GM23338 (cell line): ENCODE results near the gene LMO7. TPM values are rescaled to one million over a fixed set of nuclear protein-coding genes. Genes with fewer than 3 reads are reported as not detected.

Source experiments
- ATAC-seq: fragments of 200-7000 bp; cut with Tn5 transposase; 3 replicates; pipeline ENCODE4 v1.9.1; 2020
- DNase-seq: peaks from one replicate; pipeline ENCODE4 v3.0.0-alpha.2; 2015; ENCODE audit warnings: low spot score
- H2AFZ ChIP-seq: fragments of 200-600 bp; sonication (generic); 2 replicates; pipeline ENCODE4 v1.8.0; 2016; ENCODE audit warnings: antibody characterized with exemption, mild to moderate bottlenecking, moderate library complexity
- H3F3A ChIP-seq: fragments of 200-600 bp; sonication (generic); replicated peaks from 2 replicates; pipeline ENCODE4 v1.8.0; 2017; ENCODE audit warnings: antibody characterized with exemption, mixed run types, low read depth
- H3K27ac ChIP-seq: fragments of 200-600 bp; sonication (generic); 2 replicates; pipeline ENCODE4 v1.6.1; 2016; ENCODE audit warnings: low read depth
- H3K27me3 ChIP-seq: fragments of 200-600 bp; sonication (generic); 2 replicates; pipeline ENCODE4 v1.8.0; 2016; ENCODE audit warnings: mild to moderate bottlenecking, mixed run types, moderate library complexity; ENCODE audit not compliant: insufficient read depth
- H3K36me3 ChIP-seq: fragments of 200-600 bp; sonication (generic); 2 replicates; pipeline ENCODE4 v1.8.0; 2016; ENCODE audit warnings: mild to moderate bottlenecking; ENCODE audit not compliant: insufficient read depth
- H3K4me1 ChIP-seq: fragments of 200-600 bp; sonication (generic); 2 replicates; pipeline ENCODE4 v1.8.0; 2016; ENCODE audit warnings: mild to moderate bottlenecking, moderate library complexity; ENCODE audit not compliant: insufficient read depth
- H3K4me2 ChIP-seq: fragments of 200-600 bp; sonication (generic); 2 replicates; pipeline ENCODE4 v1.7.1; 2017; ENCODE audit warnings: mixed run types
- H3K4me3 ChIP-seq: fragments of 200-600 bp; sonication (generic); 2 replicates; pipeline ENCODE4 v1.6.1; 2016; ENCODE audit warnings: mixed run types
- H3K79me2 ChIP-seq: fragments of 200-600 bp; sonication (generic); replicated peaks from 2 replicates; pipeline ENCODE4 v1.8.0; 2017; ENCODE audit warnings: mild to moderate bottlenecking; ENCODE audit not compliant: insufficient read depth
- H3K9me2 ChIP-seq: fragments of 200-600 bp; sonication (generic); 2 replicates; pipeline ENCODE4 v1.8.0; 2017; ENCODE audit not compliant: insufficient read depth
- H4K20me1 ChIP-seq: fragments of 200-600 bp; sonication (generic); replicated peaks from 2 replicates; pipeline ENCODE4 v1.8.0; 2017; ENCODE audit warnings: mild to moderate bottlenecking; ENCODE audit not compliant: insufficient read depth
- H3K27ac Mint-ChIP-seq: 2 replicates; pipeline ENCODE4 v1.8.0; 2020; ENCODE audit warnings: inconsistent platforms, mild to moderate bottlenecking, moderate library complexity, mixed read lengths
- H3K27me3 Mint-ChIP-seq: 3 replicates; pipeline ENCODE4 v1.8.0; 2022; ENCODE audit warnings: low read depth, mild to moderate bottlenecking, moderate library complexity, mixed read lengths, inconsistent platforms; ENCODE audit not compliant: insufficient read depth, poor library complexity
- H3K36me3 Mint-ChIP-seq: 3 replicates; pipeline ENCODE4 v1.8.0; 2021; ENCODE audit warnings: low read depth, mild to moderate bottlenecking, inconsistent platforms, moderate library complexity, mixed read lengths
- H3K4me1 Mint-ChIP-seq: 3 replicates; pipeline ENCODE4 v1.8.0; 2020; ENCODE audit warnings: mild to moderate bottlenecking, inconsistent platforms, mixed read lengths
- H3K4me3 Mint-ChIP-seq: 3 replicates; pipeline ENCODE4 v1.8.0; 2021; ENCODE audit warnings: moderate library complexity, mild to moderate bottlenecking, inconsistent platforms, mixed read lengths
- H3K9me3 Mint-ChIP-seq: 3 replicates; pipeline ENCODE4 v1.8.0; 2020; ENCODE audit warnings: moderate library complexity, mild to moderate bottlenecking, inconsistent platforms, mixed read lengths
- CREB1 ChIP-seq: fragments of 250-450 bp; sonication (Bioruptor Pico); IDR thresholded peaks from 2 replicates; pipeline ENCODE4 v1.5.0; 2020; ENCODE audit warnings: low read depth, mild to moderate bottlenecking, moderate library complexity
- ETS1 ChIP-seq: IDR thresholded peaks from 2 replicates; pipeline ENCODE4 v1.6.1; 2016; ENCODE audit warnings: antibody characterized with exemption
- EZH2 ChIP-seq: fragments of 200-600 bp; sonication (generic); IDR thresholded peaks from one replicate; pipeline ENCODE4 v1.8.0; 2017; ENCODE audit warnings: antibody characterized with exemption, mild to moderate bottlenecking, low read depth; ENCODE audit not compliant: unreplicated experiment
- EZH2phosphoT487 ChIP-seq: fragments of 200-600 bp; sonication (generic); IDR thresholded peaks from one replicate; pipeline ENCODE4 v1.8.1; 2018; ENCODE audit warnings: antibody characterized with exemption; ENCODE audit not compliant: unreplicated experiment
- JUNB ChIP-seq: IDR thresholded peaks from one replicate; pipeline ENCODE4 v1.6.1; 2016; ENCODE audit warnings: antibody characterized with exemption; ENCODE audit not compliant: unreplicated experiment
- NANOG ChIP-seq: IDR thresholded peaks from 2 replicates; pipeline ENCODE4 v1.6.1; 2016; ENCODE audit warnings: antibody characterized with exemption, borderline replicate concordance
- POLR2AphosphoS5 ChIP-seq: IDR thresholded peaks from 2 replicates; pipeline ENCODE4 v1.6.1; 2016; ENCODE audit warnings: antibody characterized with exemption, low read depth
- ZNF114 ChIP-seq: fragments of 250-450 bp; sonication (Bioruptor Pico); IDR thresholded peaks from 2 replicates; pipeline ENCODE4 v1.5.0; 2020; ENCODE audit warnings: mild to moderate bottlenecking, moderate library complexity
- ZNF331 ChIP-seq: fragments of 250-450 bp; sonication (Bioruptor Pico); IDR thresholded peaks from 2 replicates; pipeline ENCODE4 v1.5.0; 2020; ENCODE audit warnings: low read depth, mild to moderate bottlenecking, moderate library complexity
- ZNF462 ChIP-seq: fragments of 250-450 bp; sonication (Bioruptor Pico); IDR thresholded peaks from 2 replicates; pipeline ENCODE4 v1.5.0; 2020; ENCODE audit warnings: mild to moderate bottlenecking, moderate library complexity
- polyA plus RNA-seq: library from polyadenylated mRNA; unstranded; fragments of >200 nt; fragmentation: Nextera tagmentation; extraction: Ambion mirVana; gene quantifications from 2 replicates; pipeline ENCODE4 v1.2.1, GENCODE V29; 2016
- total RNA-seq: library from RNA; depleted of rRNA; stranded (reverse); fragments of >200 nt; shearing (Covaris generic); gene quantifications from 2 replicates; pipeline ENCODE4 v1.2.3, GENCODE V29; 2014
- TF ChIP-seq, protein P1 (sequence below): IDR thresholded peaks from one replicate; pipeline ENCODE4 v1.6.1; 2018; ENCODE audit warnings: antibody characterized with exemption; ENCODE audit not compliant: unreplicated experiment
- TF ChIP-seq, protein P2 (sequence below), 2 experiments: fragments of 200-600 bp in 1 of 2; sonication (generic) in 1 of 2; conservative IDR thresholded peaks; 2 replicates each; pipeline versions ENCODE4 v1.5.1 to v1.6.1; 2016 to 2017; ENCODE audit warnings: antibody characterized with exemption in 2 of 2, low read depth in 2 of 2, mild to moderate bottlenecking in 2 of 2, moderate library complexity in 1 of 2

LMO7 gene
- total and polyA plus RNA-seq, 2 experiments from 2014 or later: 22.3 to 26.9 TPM

GRCh38 chr13:75804605-75805004 lies 168.5 kb downstream of the LMO7 start:
- Mint-ChIP-seq H3K9me3 (no peaks in the 10 kb centered on the region), H3K27ac (peak overlapping the region; percentile 96), H3K4me3 (no peak overlapping the region), H3K4me1 (peaks cover 69% of the 10 kb centered on the region), H3K36me3 (peaks cover 12% of the 10 kb centered on the region; the same call in 2 of the 3 replicates), H3K27me3 (peaks cover 6% of the 10 kb centered on the region)
- DNase-seq: no peak
- no peak overlapping the region for H2AFZ ChIP-seq
- no peaks in the 10 kb centered on the region for H3K9me2 ChIP-seq
- H3K4me1 ChIP-seq: peaks cover 53% of the 10 kb centered on the region
- ATAC-seq: no peak
- no peak overlapping the region; the same call in 1 of the 2 replicates for H3K27ac ChIP-seq
- TF ChIP-seq EZH2 (no peak), CREB1 (CRISPR knock-in tag) (no peak), NANOG (no peak), ZNF331 (CRISPR knock-in tag) (no peak), EZH2phosphoT487 (no peak), ZNF462 (CRISPR knock-in tag) (no peak), ETS1 (no peak), JUNB (no peak), ZNF114 (CRISPR knock-in tag) (no peak), POLR2AphosphoS5 (no peak)
- TF ChIP-seq, protein P1, sequence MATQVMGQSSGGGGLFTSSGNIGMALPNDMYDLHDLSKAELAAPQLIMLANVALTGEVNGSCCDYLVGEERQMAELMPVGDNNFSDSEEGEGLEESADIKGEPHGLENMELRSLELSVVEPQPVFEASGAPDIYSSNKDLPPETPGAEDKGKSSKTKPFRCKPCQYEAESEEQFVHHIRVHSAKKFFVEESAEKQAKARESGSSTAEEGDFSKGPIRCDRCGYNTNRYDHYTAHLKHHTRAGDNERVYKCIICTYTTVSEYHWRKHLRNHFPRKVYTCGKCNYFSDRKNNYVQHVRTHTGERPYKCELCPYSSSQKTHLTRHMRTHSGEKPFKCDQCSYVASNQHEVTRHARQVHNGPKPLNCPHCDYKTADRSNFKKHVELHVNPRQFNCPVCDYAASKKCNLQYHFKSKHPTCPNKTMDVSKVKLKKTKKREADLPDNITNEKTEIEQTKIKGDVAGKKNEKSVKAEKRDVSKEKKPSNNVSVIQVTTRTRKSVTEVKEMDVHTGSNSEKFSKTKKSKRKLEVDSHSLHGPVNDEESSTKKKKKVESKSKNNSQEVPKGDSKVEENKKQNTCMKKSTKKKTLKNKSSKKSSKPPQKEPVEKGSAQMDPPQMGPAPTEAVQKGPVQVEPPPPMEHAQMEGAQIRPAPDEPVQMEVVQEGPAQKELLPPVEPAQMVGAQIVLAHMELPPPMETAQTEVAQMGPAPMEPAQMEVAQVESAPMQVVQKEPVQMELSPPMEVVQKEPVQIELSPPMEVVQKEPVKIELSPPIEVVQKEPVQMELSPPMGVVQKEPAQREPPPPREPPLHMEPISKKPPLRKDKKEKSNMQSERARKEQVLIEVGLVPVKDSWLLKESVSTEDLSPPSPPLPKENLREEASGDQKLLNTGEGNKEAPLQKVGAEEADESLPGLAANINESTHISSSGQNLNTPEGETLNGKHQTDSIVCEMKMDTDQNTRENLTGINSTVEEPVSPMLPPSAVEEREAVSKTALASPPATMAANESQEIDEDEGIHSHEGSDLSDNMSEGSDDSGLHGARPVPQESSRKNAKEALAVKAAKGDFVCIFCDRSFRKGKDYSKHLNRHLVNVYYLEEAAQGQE: no peak
- TF ChIP-seq, protein P2, sequence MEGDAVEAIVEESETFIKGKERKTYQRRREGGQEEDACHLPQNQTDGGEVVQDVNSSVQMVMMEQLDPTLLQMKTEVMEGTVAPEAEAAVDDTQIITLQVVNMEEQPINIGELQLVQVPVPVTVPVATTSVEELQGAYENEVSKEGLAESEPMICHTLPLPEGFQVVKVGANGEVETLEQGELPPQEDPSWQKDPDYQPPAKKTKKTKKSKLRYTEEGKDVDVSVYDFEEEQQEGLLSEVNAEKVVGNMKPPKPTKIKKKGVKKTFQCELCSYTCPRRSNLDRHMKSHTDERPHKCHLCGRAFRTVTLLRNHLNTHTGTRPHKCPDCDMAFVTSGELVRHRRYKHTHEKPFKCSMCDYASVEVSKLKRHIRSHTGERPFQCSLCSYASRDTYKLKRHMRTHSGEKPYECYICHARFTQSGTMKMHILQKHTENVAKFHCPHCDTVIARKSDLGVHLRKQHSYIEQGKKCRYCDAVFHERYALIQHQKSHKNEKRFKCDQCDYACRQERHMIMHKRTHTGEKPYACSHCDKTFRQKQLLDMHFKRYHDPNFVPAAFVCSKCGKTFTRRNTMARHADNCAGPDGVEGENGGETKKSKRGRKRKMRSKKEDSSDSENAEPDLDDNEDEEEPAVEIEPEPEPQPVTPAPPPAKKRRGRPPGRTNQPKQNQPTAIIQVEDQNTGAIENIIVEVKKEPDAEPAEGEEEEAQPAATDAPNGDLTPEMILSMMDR (conservative IDR thresholded peaks at IDR 0.05; ENCODE audit: low read depth in 2 of 2): no peak
- H3K79me2 ChIP-seq: no peaks in the 10 kb centered on the region
- H3F3A ChIP-seq: peaks cover 4% of the 10 kb centered on the region; the same call in 1 of the 2 replicates
- H4K20me1 ChIP-seq: no peaks in the 10 kb centered on the region
- H3K36me3 ChIP-seq: no peaks in the 10 kb centered on the region
- no peak overlapping the region for H3K4me3 ChIP-seq
- H3K27me3 ChIP-seq: no peaks in the 10 kb centered on the region
- H3K4me2 ChIP-seq: no peak overlapping the region
